ENCODE measurements around the gene THSD7A. TPM values are rescaled to one million over a fixed set of nuclear protein-coding genes. Genes with fewer than 3 reads are reported as not detected.

THSD7A gene
- polyA plus RNA-seq, 3 donors from 2014 or later = not detected

- no peaks in the 10 kb centered on the region for H3K4me1 Mint-ChIP-seq
- no peak overlapping the region for H3K4me3 Mint-ChIP-seq
- H3K27ac Mint-ChIP-seq = no peak overlapping the region
- no peak for DNase-seq
- H3K9me3 Mint-ChIP-seq = peaks cover 0 to 12% (median 0%) of the 10 kb centered on the region in 6 donors
- no peaks in the 10 kb centered on the region for H3K36me3 Mint-ChIP-seq
- peaks cover 0 to 2% (median 0%) of the 10 kb centered on the region in 3 donors for H3K27me3 Mint-ChIP-seq (ENCODE audit: low read depth in 3 of 3)
Observed at GRCh38 chr7:11436316-11436715, 395.7 kb downstream of the THSD7A start.

- no peak for DNase-seq
- no peaks in the 10 kb centered on the region for H3K4me1 Mint-ChIP-seq
- no peak overlapping the region for H3K27ac Mint-ChIP-seq
- no peaks in the 10 kb centered on the region for H3K36me3 Mint-ChIP-seq
- H3K4me3 Mint-ChIP-seq = no peak overlapping the region
- H3K9me3 Mint-ChIP-seq = peaks cover 0 to 5% (median under 1%) of the 10 kb centered on the region in 6 donors
- H3K27me3 Mint-ChIP-seq (ENCODE audit: low read depth in 3 of 3) = peaks cover 0 to 2% (median 0%) of the 10 kb centered on the region in 3 donors
Observed at GRCh38 chr7:11434366-11434765, 397.6 kb downstream of the THSD7A start.

GRCh38 chr7:11430841-11431240 is 401.2 kb downstream of the THSD7A start:
- no peak overlapping the region for H3K4me3 Mint-ChIP-seq
- DNase-seq = no peak
- no peaks in the 10 kb centered on the region for H3K4me1 Mint-ChIP-seq
- H3K27ac Mint-ChIP-seq = no peak overlapping the region
- H3K36me3 Mint-ChIP-seq = no peaks in the 10 kb centered on the region
- H3K27me3 Mint-ChIP-seq (ENCODE audit: low read depth in 3 of 3) = peaks cover 0 to 2% (median 0%) of the 10 kb centered on the region in 3 donors
- peaks cover 0 to 5% (median 0%) of the 10 kb centered on the region in 6 donors for H3K9me3 Mint-ChIP-seq

- H3K4me1 Mint-ChIP-seq = no peaks in the 10 kb centered on the region
Observed at GRCh38 chr7:11430112-11430511, 401.9 kb downstream of the THSD7A start.

GRCh38 chr7:11428877-11429581 is 403.0 kb downstream of the THSD7A start:
- no peak overlapping the region for H3K27ac Mint-ChIP-seq
- H3K4me1 Mint-ChIP-seq = no peaks in the 10 kb centered on the region
- no peak overlapping the region for H3K4me3 Mint-ChIP-seq
- peaks cover 0 to 5% (median 0%) of the 10 kb centered on the region in 6 donors for H3K9me3 Mint-ChIP-seq
- no peaks in the 10 kb centered on the region for H3K36me3 Mint-ChIP-seq
- H3K27me3 Mint-ChIP-seq (ENCODE audit: low read depth in 3 of 3) = peaks cover 0 to 2% (median 0%) of the 10 kb centered on the region in 3 donors
- no peak for DNase-seq

More at GRCh38 chr7:11430112-11430511, 401.9 kb downstream of the THSD7A start:
- no peak overlapping the region for H3K4me3 Mint-ChIP-seq
- no peak for DNase-seq
- H3K36me3 Mint-ChIP-seq = no peaks in the 10 kb centered on the region
- H3K27ac Mint-ChIP-seq = no peak overlapping the region
- peaks cover 0 to 5% (median 0%) of the 10 kb centered on the region in 6 donors for H3K9me3 Mint-ChIP-seq
- H3K27me3 Mint-ChIP-seq (ENCODE audit: low read depth in 3 of 3) = peaks cover 0 to 2% (median 0%) of the 10 kb centered on the region in 3 donors

- Mint-ChIP-seq H3K27ac (no peak overlapping the region), H3K36me3 (no peaks in the 10 kb centered on the region)
Observed at GRCh38 chr7:11427686-11428273, 404.2 kb downstream of the THSD7A start.

GRCh38 chr7:11424006-11424405 is 408.0 kb downstream of the THSD7A start:
- no peak for DNase-seq
- Mint-ChIP-seq H3K27ac (no peak overlapping the region), H3K36me3 (no peaks in the 10 kb centered on the region), H3K27me3 (ENCODE audit: low read depth in 3 of 3) (peaks cover 0 to 1% (median 0%) of the 10 kb centered on the region in 3 donors), H3K4me3 (no peak overlapping the region), H3K9me3 (peaks cover 0 to 15% (median 7%) of the 10 kb centered on the region in 6 donors), H3K4me1 (no peaks in the 10 kb centered on the region)

More at GRCh38 chr7:11427686-11428273, 404.2 kb downstream of the THSD7A start:
- Mint-ChIP-seq H3K4me3 (no peak overlapping the region), H3K27me3 (ENCODE audit: low read depth in 3 of 3) (peaks cover 0 to 2% (median 0%) of the 10 kb centered on the region in 3 donors), H3K4me1 (no peaks in the 10 kb centered on the region), H3K9me3 (peaks cover 0 to 5% (median 0%) of the 10 kb centered on the region in 6 donors)
- no peak for DNase-seq

GRCh38 chr7:11420049-11420448 is 411.9 kb downstream of the THSD7A start:
- no peaks in the 10 kb centered on the region for H3K36me3 Mint-ChIP-seq
- H3K27ac Mint-ChIP-seq = no peak overlapping the region
- H3K27me3 Mint-ChIP-seq (ENCODE audit: low read depth in 3 of 3) = peaks cover 0 to 3% (median 1%) of the 10 kb centered on the region in 3 donors
- H3K4me1 Mint-ChIP-seq = no peaks in the 10 kb centered on the region
- H3K4me3 Mint-ChIP-seq = no peak overlapping the region
- no peak for DNase-seq
- peaks cover 0 to 19% (median 7%) of the 10 kb centered on the region in 6 donors for H3K9me3 Mint-ChIP-seq

GRCh38 chr7:11416641-11417458 is 415.1 kb downstream of the THSD7A start:
- H3K27me3 Mint-ChIP-seq (ENCODE audit: low read depth in 3 of 3) = peaks cover 0 to 4% (median 3%) of the 10 kb centered on the region in 3 donors
- H3K27ac Mint-ChIP-seq = no peak overlapping the region
- H3K9me3 Mint-ChIP-seq = peaks cover 0 to 28% (median 9%) of the 10 kb centered on the region in 6 donors
- H3K4me3 Mint-ChIP-seq = no peak overlapping the region
- no peak for DNase-seq
- H3K4me1 Mint-ChIP-seq = no peaks in the 10 kb centered on the region
- no peaks in the 10 kb centered on the region for H3K36me3 Mint-ChIP-seq

- Mint-ChIP-seq H3K4me3 (no peak overlapping the region), H3K36me3 (no peaks in the 10 kb centered on the region), H3K27me3 (ENCODE audit: low read depth in 3 of 3) (peaks cover 0 to 3% (median 2%) of the 10 kb centered on the region in 3 donors), H3K27ac (no peak overlapping the region), H3K9me3 (peaks cover 0 to 20% (median 7%) of the 10 kb centered on the region in 6 donors), H3K4me1 (no peaks in the 10 kb centered on the region)
- no peak for DNase-seq
Observed at GRCh38 chr7:11415101-11415500, 416.9 kb downstream of the THSD7A start.

- Mint-ChIP-seq H3K4me3 (no peak overlapping the region), H3K27me3 (ENCODE audit: low read depth in 3 of 3) (peaks cover 0 to 3% (median 2%) of the 10 kb centered on the region in 3 donors), H3K36me3 (no peaks in the 10 kb centered on the region), H3K27ac (no peak overlapping the region), H3K4me1 (no peaks in the 10 kb centered on the region), H3K9me3 (peaks cover 0 to 14% (median 6%) of the 10 kb centered on the region in 6 donors)
- DNase-seq = no peak
Observed at GRCh38 chr7:11413901-11414300, 418.1 kb downstream of the THSD7A start.

GRCh38 chr7:11412036-11412435 is 420.0 kb downstream of the THSD7A start:
- Mint-ChIP-seq H3K36me3 (no peaks in the 10 kb centered on the region), H3K27ac (no peak overlapping the region), H3K4me3 (no peak overlapping the region), H3K27me3 (ENCODE audit: low read depth in 3 of 3) (peaks cover 0 to 3% (median 2%) of the 10 kb centered on the region in 3 donors), H3K9me3 (peaks cover 0 to 13% (median 6%) of the 10 kb centered on the region in 6 donors), H3K4me1 (no peaks in the 10 kb centered on the region)
- DNase-seq = no peak

GRCh38 chr7:11410656-11411644 is 421.0 kb downstream of the THSD7A start:
- no peaks in the 10 kb centered on the region for H3K36me3 Mint-ChIP-seq
- H3K27me3 Mint-ChIP-seq (ENCODE audit: low read depth in 3 of 3) = peaks cover 0 to 3% (median 3%) of the 10 kb centered on the region in 3 donors
- no peak overlapping the region for H3K27ac Mint-ChIP-seq
- no peak for DNase-seq
- peaks cover 0 to 12% (median 7%) of the 10 kb centered on the region in 6 donors for H3K9me3 Mint-ChIP-seq
- H3K4me1 Mint-ChIP-seq = no peaks in the 10 kb centered on the region
- H3K4me3 Mint-ChIP-seq = no peak overlapping the region

All from immature natural killer cell (primary cell).